ENCODE data around the gene NSRP1.
"Not testable (repeated sequence)": the region's sequence is repeated elsewhere in the genome, so short reads cannot be mapped to it uniquely, and the experiment has no call there.

Gene NSRP1

GRCh38 chr17:30188211-30188939, 71.8 kb downstream of the NSRP1 start:
- DNase-seq (ENCODE audit: low spot score) = no peak
- TF ChIP-seq CTCF (IDR thresholded peaks at IDR 0.05; ENCODE audit: borderline replicate concordance, control extremely low read depth, extremely low read depth, insufficient read depth, missing control alignments) = no peak
- in situ Hi-C loops (cut with MboI; ENCODE audit: low sequenced_read_pairs, unreplicated experiment) = no loop called here

- DNase-seq (ENCODE audit: low spot score) = no peak
- in situ Hi-C loops (cut with MboI; ENCODE audit: low sequenced_read_pairs, unreplicated experiment) = no loop called here
- no peak for TF ChIP-seq CTCF (IDR thresholded peaks at IDR 0.05; ENCODE audit: borderline replicate concordance, control extremely low read depth, extremely low read depth, insufficient read depth, missing control alignments)
These were observed 74.5 kb downstream of the NSRP1 start for GRCh38 chr17:30191072-30191471.

GRCh38 chr17:30196504-30196903, 79.9 kb downstream of the NSRP1 start:
- no peak for TF ChIP-seq CTCF (IDR thresholded peaks at IDR 0.05; ENCODE audit: borderline replicate concordance, control extremely low read depth, extremely low read depth, insufficient read depth, missing control alignments)
- no peak for DNase-seq (ENCODE audit: low spot score)
- in situ Hi-C loops (cut with MboI; ENCODE audit: low sequenced_read_pairs, unreplicated experiment) = no loop called here

- in situ Hi-C loops (cut with MboI; ENCODE audit: low sequenced_read_pairs, unreplicated experiment) = no loop called here
- no peak for TF ChIP-seq CTCF (IDR thresholded peaks at IDR 0.05; ENCODE audit: borderline replicate concordance, control extremely low read depth, extremely low read depth, insufficient read depth, missing control alignments)
- no peak for DNase-seq (ENCODE audit: low spot score)
These were observed 80.8 kb downstream of the NSRP1 start for GRCh38 chr17:30197416-30197815.

- DNase-seq (ENCODE audit: low spot score) = no peak
- no peak for TF ChIP-seq CTCF (IDR thresholded peaks at IDR 0.05; ENCODE audit: borderline replicate concordance, control extremely low read depth, extremely low read depth, insufficient read depth, missing control alignments)
- in situ Hi-C loops (cut with MboI; ENCODE audit: low sequenced_read_pairs, unreplicated experiment) = no loop called here
These were observed 83.0 kb downstream of the NSRP1 start for GRCh38 chr17:30199600-30199999.

- in situ Hi-C loops (cut with MboI; ENCODE audit: low sequenced_read_pairs, unreplicated experiment) = no loop called here
- TF ChIP-seq CTCF (IDR thresholded peaks at IDR 0.05; ENCODE audit: borderline replicate concordance, control extremely low read depth, extremely low read depth, insufficient read depth, missing control alignments) = no peak
- DNase-seq (ENCODE audit: low spot score) = no peak
These were observed 83.5 kb downstream of the NSRP1 start for GRCh38 chr17:30200106-30200505.

- in situ Hi-C loops (cut with MboI; ENCODE audit: low sequenced_read_pairs, unreplicated experiment); DNase-seq (ENCODE audit: low spot score): not testable (repeated sequence)
These were observed 84.0 kb downstream of the NSRP1 start for GRCh38 chr17:30200656-30201055.
